NB4 (cell line): Measurements from ENCODE around the gene TMC4.

Source experiments
- DNase-seq: peaks from one replicate; pipeline ENCODE4 v3.0.0; 2010; ENCODE audit warnings: low read depth
- H3K4me3 ChIP-seq: one replicate; pipeline ENCODE4 v1.5.1; 2011; ENCODE audit warnings: mild to moderate bottlenecking, low read depth, low read length, moderate library complexity
- CTCF ChIP-seq: IDR thresholded peaks from one replicate; pipeline ENCODE4 v1.5.1; 2012; ENCODE audit warnings: low read depth, low read length
- MYC ChIP-seq: IDR thresholded peaks from 2 replicates; pipeline ENCODE4 v1.6.1; 2011; ENCODE audit warnings: low read depth, low read length
- POLR2A ChIP-seq: IDR thresholded peaks from 2 replicates; pipeline ENCODE4 v1.6.1; 2011; ENCODE audit warnings: mild to moderate bottlenecking; ENCODE audit not compliant: insufficient read length; ENCODE audit errors: extremely low read depth
- TF ChIP-seq, protein P1 (sequence below): IDR thresholded peaks from 2 replicates; pipeline ENCODE4 v1.6.1; 2011; ENCODE audit warnings: low read depth, low read length

Gene TMC4

DNA sequence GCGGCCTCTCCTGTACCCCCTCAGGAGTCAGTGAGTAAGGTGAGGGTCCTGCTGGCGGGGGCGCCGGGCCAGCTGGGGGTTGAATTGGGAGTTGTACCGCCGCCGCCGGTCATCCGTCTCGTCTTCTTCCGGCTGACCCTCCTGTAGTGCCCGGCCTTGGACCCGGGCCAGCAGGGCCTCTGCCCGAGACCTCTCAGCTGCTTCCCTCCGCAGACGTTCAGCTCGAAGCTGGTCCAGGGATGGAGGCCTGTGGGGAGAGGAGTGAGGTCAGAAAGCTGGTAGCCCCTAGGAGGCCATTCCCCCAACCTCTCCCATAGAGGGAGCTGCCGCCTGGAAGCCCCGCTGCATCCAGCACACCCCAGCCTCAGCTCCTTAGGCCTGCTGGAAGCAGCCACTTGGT, 17.3 kb downstream of the TMC4 start:
- no peak for DNase-seq
- H3K4me3 ChIP-seq, result no peak overlapping the region
- TF ChIP-seq MYC (no peak), POLR2A (no peak), CTCF (no peak)
- TF ChIP-seq, protein P1, sequence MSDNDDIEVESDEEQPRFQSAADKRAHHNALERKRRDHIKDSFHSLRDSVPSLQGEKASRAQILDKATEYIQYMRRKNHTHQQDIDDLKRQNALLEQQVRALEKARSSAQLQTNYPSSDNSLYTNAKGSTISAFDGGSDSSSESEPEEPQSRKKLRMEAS, result no peak

GRCh38 chr19:54154603-54155345, 18.2 kb downstream of the TMC4 start:
- no peak for DNase-seq
- TF ChIP-seq POLR2A, result no peak
- no peak for TF ChIP-seq MYC
- TF ChIP-seq, protein P1, result no peak
- no peak for TF ChIP-seq CTCF

GRCh38 chr19:54153731-54154326, 19.1 kb downstream of the TMC4 start:
- TF ChIP-seq CTCF (no peak), POLR2A (no peak)
- no peak overlapping the region for H3K4me3 ChIP-seq
- DNase-seq, result no peak

More at GRCh38 chr19:54154603-54155345, 18.2 kb downstream of the TMC4 start:
- H3K4me3 ChIP-seq, result no peak overlapping the region

DNA sequence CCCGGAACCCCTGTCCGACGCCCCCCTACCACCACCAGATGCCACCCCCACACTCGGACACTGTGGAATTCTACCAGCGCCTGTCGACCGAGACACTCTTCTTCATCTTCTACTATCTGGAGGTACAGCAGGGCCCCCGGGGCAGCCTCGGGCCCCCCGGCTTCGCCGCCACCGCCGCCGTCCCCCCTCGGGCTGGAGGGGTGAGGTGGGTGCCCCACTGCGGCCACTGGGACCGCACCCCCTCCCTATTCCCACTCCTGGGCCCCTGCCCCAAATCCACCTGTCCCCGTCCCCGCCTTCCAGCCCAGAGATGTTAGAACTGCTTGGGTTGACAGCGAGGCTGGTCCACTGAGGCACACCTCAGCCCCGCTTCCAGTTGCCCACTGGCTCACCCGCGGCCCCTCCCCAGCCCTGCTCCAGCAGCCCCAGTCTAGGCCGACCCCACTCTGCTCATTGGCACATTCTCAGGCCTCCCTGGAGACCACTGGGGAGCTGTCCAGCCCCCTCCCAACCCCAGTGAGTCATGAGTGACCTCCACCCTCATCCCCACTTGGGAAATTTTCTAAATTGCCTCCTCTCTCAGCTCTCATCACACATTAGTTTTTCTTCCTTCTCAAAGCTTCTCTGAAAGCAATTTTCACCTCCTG, 20.0 kb downstream of the TMC4 start:
- TF ChIP-seq, protein P1, result no peak
- TF ChIP-seq CTCF, result no peak
- TF ChIP-seq POLR2A, result no peak
- no peak for TF ChIP-seq MYC

GRCh38 chr19:54152267-54152666, 20.7 kb downstream of the TMC4 start:
- TF ChIP-seq POLR2A (no peak), CTCF (no peak), MYC (no peak)
- TF ChIP-seq, protein P1, result no peak
- no peak for DNase-seq
- H3K4me3 ChIP-seq, result no peak overlapping the region

More for the DNA sequence above, 20.0 kb downstream of the TMC4 start:
- no peak for DNase-seq
- no peak overlapping the region for H3K4me3 ChIP-seq
